Measurements from ENCODE around the gene MAD1L1.

GRCh38 chr7:2006921-2007381, 225.8 kb downstream of the MAD1L1 start:
- TF ChIP-seq POLR2AphosphoS5 (IDR thresholded peaks at IDR 0.05; ENCODE audit: borderline replicate concordance, low read depth, low read length) = no peak
- no peak for TF ChIP-seq EZH2 (IDR thresholded peaks at IDR 0.05)
